Endothelial cell of umbilical vein (primary cell): Measurements from ENCODE around the gene RAB3IP. TPM values are rescaled to one million over a fixed set of nuclear protein-coding genes. Genes with fewer than 3 reads are reported as not detected.
A peak's percentile ranks its signal among the peaks of the same experiment; 100 is the strongest.

Experiments
- BruUV-seq: library from RNA; stranded (reverse); fragments of 400-500 nt; replicated peaks from 2 replicates; lab custom pipeline; 2021; lab: Mats Ljungman, UMichigan
- CTCF ChIA-PET: fragments of 300-600, 350-600 bp; sonication (Branson Sonifier 250); formaldehyde crosslinking; loops from one replicate; lab custom pipeline; 2021; ENCODE audit warnings: antibody characterized with exemption, inconsistent platforms; lab: Charles Lee
- POLR2A ChIA-PET: fragments of 300-600, 350-600 bp; sonication (Branson Sonifier 250); formaldehyde crosslinking; loops from one replicate; lab custom pipeline; 2021; ENCODE audit warnings: antibody characterized with exemption, inconsistent platforms; lab: Charles Lee
- DNase-seq: peaks from one replicate; pipeline ENCODE4 v3.0.0-alpha.2; 2011; ENCODE audit warnings: low read depth, low spot score
- FAIRE-seq: peaks from 2 replicates; lab custom pipeline; 2011; peaks lifted over from hg19 to GRCh38; lab: Jason Lieb, UNC
- H2AFZ ChIP-seq: 2 replicates; pipeline ENCODE4 v1.6.0; 2012; ENCODE audit warnings: low read depth, low read length, control low read depth, inconsistent platforms
- H3K27ac ChIP-seq: 2 replicates; pipeline ENCODE4 v1.5.1; 2011; ENCODE audit warnings: low read depth, mild to moderate bottlenecking, control low read depth, low read length, moderate library complexity; ENCODE audit not compliant: insufficient read depth
- H3K27me3 ChIP-seq, 2 experiments: 2 replicates each; pipeline versions ENCODE4 v1.6.0 to v1.6.1; 2011; ENCODE audit warnings: low read length in 2 of 2, mixed read lengths in 1 of 2; ENCODE audit not compliant: control insufficient read depth in 2 of 2, insufficient read depth in 2 of 2
- H3K36me3 ChIP-seq, 2 experiments: 2 replicates in 1 of 2; 3 replicates in 1 of 2; pipeline ENCODE4 v1.5.1; 2011; ENCODE audit warnings: low read length in 2 of 2, mild to moderate bottlenecking in 1 of 2, moderate library complexity in 1 of 2; ENCODE audit not compliant: control insufficient read depth in 2 of 2, insufficient read depth in 2 of 2; ENCODE audit errors: extremely low read depth in 1 of 2
- H3K4me1 ChIP-seq: 3 replicates; pipeline ENCODE4 v1.5.1; 2011; ENCODE audit warnings: mild to moderate bottlenecking, low read length; ENCODE audit not compliant: control insufficient read depth, insufficient read depth; ENCODE audit errors: extremely low read depth
- H3K4me2 ChIP-seq: 2 replicates; pipeline ENCODE4 v1.6.1; 2011; ENCODE audit warnings: low read length, control low read depth, mixed read lengths; ENCODE audit not compliant: insufficient read depth
- H3K4me3 ChIP-seq, 3 experiments: fragments of 200-600 bp in 1 of 3; sonication (generic), shearing (Covaris generic) in 1 of 3; replicated peaks in 1 of 3; 2 replicates each; pipeline ENCODE4 v1.5.1; 2011 to 2016; ENCODE audit warnings: control low read depth in 3 of 3, low read length in 3 of 3, mild to moderate bottlenecking in 2 of 3, inconsistent platforms in 1 of 3, low read depth in 1 of 3, moderate library complexity in 1 of 3; ENCODE audit not compliant: insufficient read depth in 1 of 3
- H3K79me2 ChIP-seq: 2 replicates; pipeline ENCODE4 v1.6.0; 2012; ENCODE audit warnings: low read length, inconsistent platforms; ENCODE audit not compliant: control insufficient read depth, insufficient read depth
- H3K9ac ChIP-seq: replicated peaks from 2 replicates; pipeline ENCODE3; 2011; ENCODE audit warnings: low read length, control low read depth; ENCODE audit not compliant: insufficient read depth; ENCODE audit errors: extremely low read depth
- H3K9me1 ChIP-seq: replicated peaks from 3 replicates; pipeline ENCODE4 v1.6.0; 2011; ENCODE audit warnings: mild to moderate bottlenecking, low read length; ENCODE audit not compliant: control insufficient read depth, insufficient read depth; ENCODE audit errors: extremely low read depth
- H3K9me3 ChIP-seq: replicated peaks from 2 replicates; pipeline ENCODE4 v1.5.1; 2012; ENCODE audit warnings: low read length, inconsistent platforms; ENCODE audit not compliant: control insufficient read depth, insufficient read depth
- H4K20me1 ChIP-seq: replicated peaks from 2 replicates; pipeline ENCODE3; 2011; ENCODE audit warnings: mild to moderate bottlenecking, low read length; ENCODE audit not compliant: control insufficient read depth, insufficient read depth; ENCODE audit errors: extremely low read depth
- CTCF ChIP-seq, 2 donors: IDR thresholded peaks; 1 replicate in 1 of 2; 2 replicates in 1 of 2; pipeline ENCODE4 v1.5.1; 2011; ENCODE audit warnings: low read length in 2 of 2, mild to moderate bottlenecking in 2 of 2, moderate library complexity in 2 of 2, control low read depth in 1 of 2, inconsistent platforms in 1 of 2, low read depth in 1 of 2; ENCODE audit not compliant: insufficient read depth in 1 of 2; ENCODE audit errors: extremely low read depth in 1 of 2
- EZH2 ChIP-seq: IDR thresholded peaks from 2 replicates; pipeline ENCODE4 v1.6.1; 2012; ENCODE audit warnings: borderline replicate concordance, low read depth, mild to moderate bottlenecking, moderate library complexity, low read length, inconsistent platforms; ENCODE audit not compliant: severe bottlenecking
- FOS ChIP-seq: IDR thresholded peaks from 2 replicates; pipeline ENCODE4 v1.6.1; 2011; ENCODE audit warnings: mild to moderate bottlenecking, low read length, moderate library complexity, borderline replicate concordance; ENCODE audit not compliant: insufficient read depth
- GATA2 ChIP-seq: IDR thresholded peaks from 2 replicates; pipeline ENCODE4 v1.7.0; 2011; ENCODE audit warnings: low read depth, mild to moderate bottlenecking, moderate library complexity, mixed read lengths, low read length; ENCODE audit not compliant: insufficient read length, insufficient read depth
- JUN ChIP-seq: IDR thresholded peaks from 2 replicates; pipeline ENCODE4 v1.6.1; 2011; ENCODE audit warnings: borderline replicate concordance, low read depth; ENCODE audit not compliant: insufficient read length, insufficient read depth
- MYC ChIP-seq: IDR thresholded peaks from one replicate; pipeline ENCODE4 v1.6.1; 2011; ENCODE audit warnings: mild to moderate bottlenecking, low read depth, low read length
- POLR2A ChIP-seq: IDR thresholded peaks from 2 replicates; pipeline ENCODE4 v1.6.1; 2012; ENCODE audit warnings: low read depth, mild to moderate bottlenecking, control low read depth, low read length
- POLR2AphosphoS5 ChIP-seq: IDR thresholded peaks from 2 replicates; pipeline ENCODE4 v1.6.1; 2012; ENCODE audit warnings: low read depth, mild to moderate bottlenecking, control low read depth, low read length, moderate library complexity; ENCODE audit not compliant: insufficient read depth
- dilution Hi-C: fragments of 300-500 bp; cut with MboI; formaldehyde crosslinking; loops from one replicate; pipeline ENCODE4 v1.15.0; 2019; ENCODE audit warnings: low sequenced_read_pairs; ENCODE audit not compliant: extremely low pct_ligation_motif_present
- intact Hi-C: fragments of 100-400 bp; cut with micrococcal nuclease; formaldehyde crosslinking; loops from one replicate; pipeline ENCODE4 v1.10.0; 2022
- polyA plus RNA-seq, 4 experiments: library from polyadenylated mRNA; depleted of rRNA in 3 of 4; stranded (reverse) in 3 of 4; unstranded in 1 of 4; fragments of >200 nt; gene quantifications; 2 replicates each; pipeline versions ENCODE4 v1.2.1 to v1.2.3, GENCODE V29; 2011 to 2012; ENCODE audit warnings: missing spikeins in 1 of 4
- total RNA-seq: library from RNA; stranded (reverse); gene quantifications from 2 replicates; pipeline ENCODE4 v1.2.3, GENCODE V29; 2021
- TF ChIP-seq, protein P1 (sequence below): IDR thresholded peaks from 2 replicates; pipeline ENCODE4 v1.6.1; 2011; ENCODE audit not compliant: insufficient read depth, insufficient read length

RAB3IP gene
- total and polyA plus RNA-seq, 2 donors (not counting 3 experiments of a cell fraction or from before 2014, with no cell fraction given), result 9.6 to 13.3 TPM

DNA sequence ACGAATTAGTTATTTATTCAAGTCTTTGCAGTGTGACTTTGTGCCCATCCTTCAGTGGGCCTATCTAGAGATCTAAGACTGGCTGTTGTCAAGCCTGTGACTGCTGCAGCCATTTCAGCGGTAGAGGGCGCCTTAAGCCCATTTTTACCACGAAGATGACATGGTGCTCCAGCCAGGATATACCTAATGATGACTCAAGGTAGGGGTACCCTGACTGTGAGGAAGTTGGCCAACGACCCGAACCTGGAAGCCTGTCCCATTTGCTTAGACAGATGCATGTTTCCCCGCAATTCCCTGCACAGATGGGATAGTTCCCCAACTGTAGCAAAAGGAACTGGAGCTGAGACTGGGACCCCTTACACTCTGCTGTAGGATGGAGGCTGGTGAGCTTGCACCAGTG is 41.3 kb downstream of the RAB3IP start:
- no peaks in the 10 kb centered on the region for H3K4me1 ChIP-seq
- intact Hi-C loops (loop anchor here (5.0 to 10.0 kb wide), 3 partner anchors 97 to 952 kb away; no protein-coding TSS in a partner anchor), dilution Hi-C loops (no loop called here)
- no peaks in the 10 kb centered on the region for H3K36me3 ChIP-seq
- H3K9me1 ChIP-seq, result no peaks in the 10 kb centered on the region
- CTCF ChIA-PET, result interaction anchor here (0.6 to 5.6 kb wide), 25 partner anchors 14 to 949 kb away, joined by 3 to 77 read pairs (median 3); no protein-coding TSS in a partner anchor
- TF ChIP-seq CTCF (IDR thresholded peaks at IDR 0.05; ENCODE audit: extremely low read depth in 1 of 2, insufficient read depth in 1 of 2, low read depth in 1 of 2, low read length in 2 of 2) (peak; percentile 58 to 73), FOS (peak; percentile 37)
- TF ChIP-seq, protein P1, sequence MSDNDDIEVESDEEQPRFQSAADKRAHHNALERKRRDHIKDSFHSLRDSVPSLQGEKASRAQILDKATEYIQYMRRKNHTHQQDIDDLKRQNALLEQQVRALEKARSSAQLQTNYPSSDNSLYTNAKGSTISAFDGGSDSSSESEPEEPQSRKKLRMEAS, result no peak
- no peaks in the 10 kb centered on the region for H4K20me1 ChIP-seq
- no peak overlapping the region for H3K4me2 ChIP-seq
- H3K4me3 ChIP-seq, result no peak overlapping the region
- no peaks in the 10 kb centered on the region for H3K79me2 ChIP-seq
- FAIRE-seq (peak; percentile 75), DNase-seq (peak; percentile 67)
- no peaks in the 10 kb centered on the region for H3K9me3 ChIP-seq
- no peak overlapping the region for H2AFZ ChIP-seq
- no peaks in the 10 kb centered on the region for H3K27me3 ChIP-seq
- BruUV-seq, result no TSS peak
- H3K9ac ChIP-seq, result no peak overlapping the region
- H3K27ac ChIP-seq, result no peak overlapping the region
- POLR2A ChIA-PET, result no interaction called here

GRCh38 chr12:69783365-69783764 is 44.7 kb downstream of the RAB3IP start:
- Histone ChIP-seq H3K36me3 (no peaks in the 10 kb centered on the region), H3K27ac (no peak overlapping the region), H3K9me3 (no peaks in the 10 kb centered on the region), H3K9ac (no peak overlapping the region), H3K79me2 (no peaks in the 10 kb centered on the region), H4K20me1 (no peaks in the 10 kb centered on the region), H3K9me1 (no peaks in the 10 kb centered on the region), H3K4me2 (no peak overlapping the region), H3K4me3 (no peak overlapping the region), H3K27me3 (no peaks in the 10 kb centered on the region), H3K4me1 (no peaks in the 10 kb centered on the region), H2AFZ (no peak overlapping the region)
- ChIA-PET CTCF (interaction anchor here (1.0 to 5.6 kb wide), 5 partner anchors 10 to 794 kb away, joined by 3 to 77 read pairs (median 3); no protein-coding TSS in a partner anchor), POLR2A (no interaction called here)
- no peak for FAIRE-seq
- DNase-seq, result no peak
- intact Hi-C loops (loop anchor here (5.0 to 10.0 kb wide), 3 partner anchors 94 to 949 kb away; no protein-coding TSS in a partner anchor), dilution Hi-C loops (no loop called here)
- BruUV-seq, result no TSS peak
- TF ChIP-seq CTCF (IDR thresholded peaks at IDR 0.05; ENCODE audit: extremely low read depth in 1 of 2, insufficient read depth in 1 of 2, low read depth in 1 of 2, low read length in 2 of 2), result no peak
- no peak for TF ChIP-seq FOS
- no peak for TF ChIP-seq POLR2AphosphoS5
- no peak for TF ChIP-seq MYC
- TF ChIP-seq GATA2, result no peak
- no peak for TF ChIP-seq JUN
- no peak for TF ChIP-seq EZH2
- TF ChIP-seq, protein P1, result no peak
- no peak for TF ChIP-seq POLR2A
